GM18858 (cell line): ENCODE data around the gene OSTF1.

Experiments
- ATAC-seq: cut with Tn5 transposase; IDR thresholded peaks from one replicate; pipeline ENCODE4 v1.9.1; 2021; ENCODE audit not compliant: unreplicated experiment

Gene OSTF1

GRCh38 chr9:75161116-75161857, 73.0 kb downstream of the OSTF1 start:
- ATAC-seq = no peak

- no peak for ATAC-seq
Observed at GRCh38 chr9:75163764-75164163, 75.5 kb downstream of the OSTF1 start.

- ATAC-seq = no peak
Observed at GRCh38 chr9:75164573-75164972, 76.3 kb downstream of the OSTF1 start.

GRCh38 chr9:75167281-75167680, 79.0 kb downstream of the OSTF1 start:
- no peak for ATAC-seq

GRCh38 chr9:75168270-75169178, 80.2 kb downstream of the OSTF1 start:
- no peak for ATAC-seq

- ATAC-seq = no peak
Observed at GRCh38 chr9:75169623-75170022, 81.3 kb downstream of the OSTF1 start.

GRCh38 chr9:75170898-75171360, 82.6 kb downstream of the OSTF1 start:
- ATAC-seq = no peak

GRCh38 chr9:75175395-75175794, 87.1 kb downstream of the OSTF1 start:
- no peak for ATAC-seq

GRCh38 chr9:75176037-75176436, 87.7 kb downstream of the OSTF1 start:
- ATAC-seq = no peak

- no peak for ATAC-seq
Observed at GRCh38 chr9:75181750-75182149, 93.4 kb downstream of the OSTF1 start.

GRCh38 chr9:75183306-75183705, 95.0 kb downstream of the OSTF1 start:
- no peak for ATAC-seq

GRCh38 chr9:75184471-75184870, 96.2 kb downstream of the OSTF1 start:
- ATAC-seq = no peak

GRCh38 chr9:75185585-75186170, 97.4 kb downstream of the OSTF1 start:
- ATAC-seq = peak; percentile 84

- ATAC-seq = no peak
Observed at GRCh38 chr9:75186767-75187380, 98.6 kb downstream of the OSTF1 start.

- no peak for ATAC-seq
Observed at GRCh38 chr9:75188756-75189155, 100.4 kb downstream of the OSTF1 start.

- no peak for ATAC-seq
Observed at GRCh38 chr9:75190762-75191161, 102.4 kb downstream of the OSTF1 start.
